ENCODE results near the gene DMAC1. TPM values are rescaled to one million over a fixed set of nuclear protein-coding genes. Genes with fewer than 3 reads are reported as not detected.

The DMAC1 gene
- total RNA-seq, 1 donor from 2014 or later = 12.1 TPM

GRCh38 chr9:7777771-7778170 is 21.8 kb downstream of the DMAC1 start:
- no peak for DNase-seq (ENCODE audit: low read depth)
- no peak for TF ChIP-seq CTCF (conservative IDR thresholded peaks at IDR 0.05; ENCODE audit: low read depth, low read length)

GRCh38 chr9:7770111-7770510 is 29.5 kb downstream of the DMAC1 start:
- no peak for DNase-seq (ENCODE audit: low read depth)
- no peak for TF ChIP-seq CTCF (conservative IDR thresholded peaks at IDR 0.05; ENCODE audit: low read depth, low read length)
- H3K4me3 ChIP-seq (ENCODE audit: low read depth, low read length) = no peak overlapping the region

More at GRCh38 chr9:7777771-7778170, 21.8 kb downstream of the DMAC1 start:
- H3K4me3 ChIP-seq (ENCODE audit: low read depth, low read length) = no peak overlapping the region

- H3K4me3 ChIP-seq (ENCODE audit: low read depth, low read length) = no peak overlapping the region
- DNase-seq (ENCODE audit: low read depth) = no peak
- TF ChIP-seq CTCF (conservative IDR thresholded peaks at IDR 0.05; ENCODE audit: low read depth, low read length) = no peak
Measured at GRCh38 chr9:7762600-7762999, 37.0 kb downstream of the DMAC1 start.

GRCh38 chr9:7760014-7760415 is 39.6 kb downstream of the DMAC1 start:
- no peak overlapping the region for H3K4me3 ChIP-seq (ENCODE audit: low read depth, low read length)
- TF ChIP-seq CTCF (conservative IDR thresholded peaks at IDR 0.05; ENCODE audit: low read depth, low read length) = no peak
- DNase-seq (ENCODE audit: low read depth) = no peak

GRCh38 chr9:7756088-7756487 is 43.5 kb downstream of the DMAC1 start:
- TF ChIP-seq CTCF (conservative IDR thresholded peaks at IDR 0.05; ENCODE audit: low read depth, low read length) = no peak
- no peak overlapping the region for H3K4me3 ChIP-seq (ENCODE audit: low read depth, low read length)
- DNase-seq (ENCODE audit: low read depth) = no peak

GRCh38 chr9:7752481-7752880 is 47.1 kb downstream of the DMAC1 start:
- TF ChIP-seq CTCF (conservative IDR thresholded peaks at IDR 0.05; ENCODE audit: low read depth, low read length) = no peak
- no peak for DNase-seq (ENCODE audit: low read depth)
- H3K4me3 ChIP-seq (ENCODE audit: low read depth, low read length) = no peak overlapping the region
